ENCODE data around the gene DPM3. TPM values are rescaled to one million over a fixed set of nuclear protein-coding genes. Genes with fewer than 3 reads are reported as not detected.

The DPM3 gene
- total RNA-seq, 4 donors from 2014 or later, result 43.3 to 154 (median 94.8) TPM

- intact Hi-C loops (cut with DNase I), result no loop called here
- Histone ChIP-seq H3K4me3 (replicated peaks in 1 of 3) (no peak overlapping the region), H3K27me3 (no peaks in the 10 kb centered on the region), H3K4me1 (peaks cover 0 to 5% of the 10 kb centered on the region in 2 donors), H3K9me3 (no peaks in the 10 kb centered on the region), H3K27ac (no peak overlapping the region), H3K36me3 (no peaks in the 10 kb centered on the region)
- TF ChIP-seq POLR2A (IDR thresholded peaks at IDR 0.05) (no peak), CTCF (IDR thresholded peaks at IDR 0.05) (no peak)
- no peak for DNase-seq
- 43 to 66% methylated on average over 5 to 8 of the region's 8 CpGs for WGBS, 2 donors
These were observed 45.9 kb upstream of the DPM3 start for GRCh38 chr1:155186067-155186793.

- Histone ChIP-seq H3K27ac (no peak overlapping the region), H3K4me3 (replicated peaks in 1 of 3) (no peak overlapping the region), H3K27me3 (no peaks in the 10 kb centered on the region), H3K4me1 (peaks cover 0 to 5% of the 10 kb centered on the region in 2 donors), H3K9me3 (no peaks in the 10 kb centered on the region), H3K36me3 (no peaks in the 10 kb centered on the region)
- no peak for DNase-seq
- 63 to 70% methylated on average over 6 of the region's 6 CpGs for WGBS, 2 donors
- intact Hi-C loops (cut with DNase I), result no loop called here
- TF ChIP-seq POLR2A (IDR thresholded peaks at IDR 0.05) (no peak), CTCF (IDR thresholded peaks at IDR 0.05) (no peak)
These were observed 45.4 kb upstream of the DPM3 start for GRCh38 chr1:155185783-155186066.

- Histone ChIP-seq H3K36me3 (no peaks in the 10 kb centered on the region), H3K27me3 (no peaks in the 10 kb centered on the region), H3K4me1 (peaks cover 0 to 5% of the 10 kb centered on the region in 2 donors), H3K4me3 (replicated peaks in 1 of 3) (no peak overlapping the region), H3K9me3 (no peaks in the 10 kb centered on the region), H3K27ac (no peak overlapping the region)
- intact Hi-C loops (cut with DNase I), result no loop called here
- peak in 1 of 2 donors; percentile 30 for DNase-seq
- 63 to 71% methylated on average over 15 to 16 of the region's 21 CpGs for WGBS, 2 donors
- TF ChIP-seq POLR2A (IDR thresholded peaks at IDR 0.05) (no peak), CTCF (IDR thresholded peaks at IDR 0.05) (no peak)
These were observed 44.8 kb upstream of the DPM3 start for GRCh38 chr1:155184835-155185782.

GRCh38 chr1:155184351-155184811 is 44.0 kb upstream of the DPM3 start:
- intact Hi-C loops (cut with DNase I), result no loop called here
- Histone ChIP-seq H3K36me3 (no peaks in the 10 kb centered on the region), H3K27ac (no peak overlapping the region), H3K9me3 (no peaks in the 10 kb centered on the region), H3K27me3 (no peaks in the 10 kb centered on the region), H3K4me1 (peaks cover 0 to 5% of the 10 kb centered on the region in 2 donors), H3K4me3 (replicated peaks in 1 of 3) (no peak overlapping the region)
- DNase-seq, result no peak
- WGBS, 2 donors, result 97 to 100% methylated on average over 4 of the region's 4 CpGs
- TF ChIP-seq POLR2A (IDR thresholded peaks at IDR 0.05) (no peak), CTCF (IDR thresholded peaks at IDR 0.05) (no peak)
